DND-41 (cell line): ENCODE measurements around the gene GZMM.

Source experiments
- ATAC-seq: fragments of 200-7000 bp; cut with Tn5 transposase; 3 replicates; pipeline ENCODE4 v1.9.1; 2021; ENCODE audit warnings: low read depth; ENCODE audit not compliant: insufficient read depth
- DNase-seq: peaks from one replicate; pipeline ENCODE4 v3.0.0-alpha.2; 2020
- H2AFZ ChIP-seq: 2 replicates; pipeline ENCODE4 v1.6.0; 2012; ENCODE audit warnings: low read depth, low read length
- H3K27ac ChIP-seq: 2 replicates; pipeline ENCODE4 v1.5.1; 2012; ENCODE audit warnings: low read length, inconsistent platforms
- H3K27me3 ChIP-seq: fragments of 200-600 bp; sonication (generic); 2 replicates; pipeline ENCODE4 v1.6.0; 2012; ENCODE audit warnings: low read length, mild to moderate bottlenecking, inconsistent platforms; ENCODE audit not compliant: insufficient read depth, poor library complexity
- H3K36me3 ChIP-seq: 2 replicates; pipeline ENCODE4 v1.5.1; 2012; ENCODE audit warnings: low read length, inconsistent platforms; ENCODE audit not compliant: insufficient read depth
- H3K4me1 ChIP-seq: 2 replicates; pipeline ENCODE4 v1.5.1; 2012; ENCODE audit warnings: mild to moderate bottlenecking, low read length; ENCODE audit not compliant: insufficient read depth
- H3K4me2 ChIP-seq: 2 replicates; pipeline ENCODE4 v1.6.0; 2012; ENCODE audit warnings: mild to moderate bottlenecking, moderate library complexity, low read length, inconsistent platforms; ENCODE audit not compliant: insufficient read depth
- H3K4me3 ChIP-seq, 2 experiments: fragments of 200-600 bp in 1 of 2; shearing (Covaris generic) in 1 of 2; 2 replicates each; pipeline ENCODE4 v1.5.1; 2012 to 2016; ENCODE audit warnings: inconsistent platforms in 2 of 2, low read length in 2 of 2, mild to moderate bottlenecking in 2 of 2, low read depth in 1 of 2, moderate library complexity in 1 of 2
- H3K79me2 ChIP-seq: 2 replicates; pipeline ENCODE4 v1.6.0; 2012; ENCODE audit warnings: low read length, inconsistent platforms; ENCODE audit not compliant: insufficient read depth
- H3K9ac ChIP-seq: 2 replicates; pipeline ENCODE4 v1.6.0; 2012; ENCODE audit warnings: low read depth, mild to moderate bottlenecking, inconsistent platforms, low read length, moderate library complexity
- H3K9me3 ChIP-seq: 2 replicates; pipeline ENCODE4 v1.5.1; 2012; ENCODE audit warnings: low read length, moderate library complexity, mild to moderate bottlenecking, inconsistent platforms; ENCODE audit not compliant: insufficient read depth, severe bottlenecking
- H4K20me1 ChIP-seq: 2 replicates; pipeline ENCODE4 v1.6.0; 2012; ENCODE audit warnings: low read length; ENCODE audit not compliant: insufficient read depth
- CTCF ChIP-seq: IDR thresholded peaks from 2 replicates; pipeline ENCODE4 v1.5.1; 2012; ENCODE audit warnings: borderline replicate concordance, low read length, moderate library complexity, mild to moderate bottlenecking; ENCODE audit not compliant: poor library complexity, severe bottlenecking; ENCODE audit errors: extremely low read depth

Gene GZMM

GRCh38 chr19:597406-598315 is 53.8 kb downstream of the GZMM start:
- no peaks in the 10 kb centered on the region for H3K36me3 ChIP-seq
- no peak overlapping the region for H3K4me2 ChIP-seq
- H2AFZ ChIP-seq, result no peak overlapping the region
- no peak for TF ChIP-seq CTCF
- 0 out of 2 replicates have a peak, but pooled peaks cover 8% of the 10 kb centered on the region for H4K20me1 ChIP-seq
- DNase-seq (peak; percentile 40), ATAC-seq (no peak)
- H3K27ac ChIP-seq, result no peak overlapping the region
- H3K27me3 ChIP-seq, result no peaks in the 10 kb centered on the region
- H3K4me3 ChIP-seq, result no peak overlapping the region
- H3K4me1 ChIP-seq, result no peaks in the 10 kb centered on the region
- no peaks in the 10 kb centered on the region for H3K79me2 ChIP-seq
- no peak overlapping the region for H3K9ac ChIP-seq
- no peaks in the 10 kb centered on the region for H3K9me3 ChIP-seq
